PC-9 (cell line): ENCODE measurements around the gene RETREG3.

Experiments used
- EZH2 ChIP-seq: fragments of 200-600 bp; sonication (generic); IDR thresholded peaks from 2 replicates; pipeline ENCODE4 v1.8.0; 2017; ENCODE audit warnings: antibody characterized with exemption, low read depth
- TF ChIP-seq, protein P1 (sequence below): fragments of 200-600 bp; sonication (generic); conservative IDR thresholded peaks from 2 replicates; pipeline ENCODE4 v1.6.1; 2017; ENCODE audit warnings: mixed run types, antibody characterized with exemption, mild to moderate bottlenecking, moderate library complexity

DNA sequence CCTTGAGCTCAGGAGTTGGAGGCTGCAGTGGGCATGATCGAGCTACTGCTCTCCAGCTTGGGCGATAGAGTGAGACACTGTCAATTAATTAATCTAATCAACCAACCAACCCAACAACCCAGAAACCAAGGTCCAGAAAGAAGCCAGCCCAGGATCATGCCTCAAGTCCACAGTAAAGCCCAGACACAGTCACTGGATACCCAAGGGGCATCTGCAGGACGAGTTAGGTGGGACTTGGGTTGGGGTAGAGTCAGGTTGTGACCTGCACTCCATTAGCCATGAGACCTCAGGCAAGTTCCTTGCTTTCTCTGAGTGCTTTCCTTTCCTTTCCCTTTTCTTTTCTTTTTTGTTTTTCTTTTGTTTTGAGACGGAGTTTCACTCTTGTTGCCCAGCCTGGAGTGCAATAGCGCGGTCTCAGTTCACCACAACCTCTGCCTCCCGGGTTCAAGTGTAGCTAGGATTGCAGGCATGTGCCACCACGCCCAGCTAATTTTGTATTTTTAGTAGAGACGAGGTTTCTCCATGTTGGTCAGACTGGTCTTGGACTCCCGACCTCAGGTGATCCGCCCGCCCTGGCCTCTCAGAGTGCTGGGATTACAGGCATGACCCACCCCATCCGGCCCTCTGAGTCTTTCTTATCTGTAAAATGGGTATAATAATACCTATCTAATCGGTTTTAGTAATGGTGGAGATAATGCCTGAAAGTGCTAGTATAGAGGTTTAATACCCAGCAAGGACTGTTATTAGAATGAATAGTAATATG is 60.0 kb downstream of the RETREG3 start:
- TF ChIP-seq, protein P1, sequence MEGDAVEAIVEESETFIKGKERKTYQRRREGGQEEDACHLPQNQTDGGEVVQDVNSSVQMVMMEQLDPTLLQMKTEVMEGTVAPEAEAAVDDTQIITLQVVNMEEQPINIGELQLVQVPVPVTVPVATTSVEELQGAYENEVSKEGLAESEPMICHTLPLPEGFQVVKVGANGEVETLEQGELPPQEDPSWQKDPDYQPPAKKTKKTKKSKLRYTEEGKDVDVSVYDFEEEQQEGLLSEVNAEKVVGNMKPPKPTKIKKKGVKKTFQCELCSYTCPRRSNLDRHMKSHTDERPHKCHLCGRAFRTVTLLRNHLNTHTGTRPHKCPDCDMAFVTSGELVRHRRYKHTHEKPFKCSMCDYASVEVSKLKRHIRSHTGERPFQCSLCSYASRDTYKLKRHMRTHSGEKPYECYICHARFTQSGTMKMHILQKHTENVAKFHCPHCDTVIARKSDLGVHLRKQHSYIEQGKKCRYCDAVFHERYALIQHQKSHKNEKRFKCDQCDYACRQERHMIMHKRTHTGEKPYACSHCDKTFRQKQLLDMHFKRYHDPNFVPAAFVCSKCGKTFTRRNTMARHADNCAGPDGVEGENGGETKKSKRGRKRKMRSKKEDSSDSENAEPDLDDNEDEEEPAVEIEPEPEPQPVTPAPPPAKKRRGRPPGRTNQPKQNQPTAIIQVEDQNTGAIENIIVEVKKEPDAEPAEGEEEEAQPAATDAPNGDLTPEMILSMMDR = no peak
- no peak for TF ChIP-seq EZH2
